NCI-H1436 treated with DMSO at 0.1 percent for 48 hours (cell line): ENCODE data around the gene YBX1.
"Not testable (repeated sequence)": the region's sequence is repeated elsewhere in the genome, so short reads cannot be mapped to it uniquely, and the experiment has no call there.

Experiments
- DNase-seq: peaks from one replicate; lab custom pipeline; 2025; lab: John Stamatoyannopoulos, UW

YBX1 gene

DNA sequence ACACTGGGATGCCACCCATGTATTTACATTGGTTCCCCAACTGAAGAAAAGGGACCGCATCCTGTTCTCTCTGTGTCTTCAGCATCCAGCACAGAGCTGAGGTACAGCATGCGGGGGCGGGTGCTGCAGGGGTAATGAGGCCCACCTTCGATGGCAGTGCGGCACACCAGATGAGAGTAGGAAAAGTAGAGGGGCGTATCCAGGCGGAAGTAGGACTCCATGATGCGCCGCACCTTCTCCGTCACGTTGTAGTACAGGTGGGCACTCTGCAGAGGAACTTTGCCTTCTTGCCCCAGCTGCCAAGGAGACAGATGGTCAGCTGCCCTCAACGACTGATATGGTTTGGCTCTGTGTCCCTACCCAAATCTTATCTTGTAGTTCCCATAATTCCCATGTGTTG is 67.8 kb downstream of the YBX1 start:
- DNase-seq: no peak

GRCh38 chr1:42751511-42752070 is 69.4 kb downstream of the YBX1 start:
- not testable (repeated sequence) for DNase-seq

DNA sequence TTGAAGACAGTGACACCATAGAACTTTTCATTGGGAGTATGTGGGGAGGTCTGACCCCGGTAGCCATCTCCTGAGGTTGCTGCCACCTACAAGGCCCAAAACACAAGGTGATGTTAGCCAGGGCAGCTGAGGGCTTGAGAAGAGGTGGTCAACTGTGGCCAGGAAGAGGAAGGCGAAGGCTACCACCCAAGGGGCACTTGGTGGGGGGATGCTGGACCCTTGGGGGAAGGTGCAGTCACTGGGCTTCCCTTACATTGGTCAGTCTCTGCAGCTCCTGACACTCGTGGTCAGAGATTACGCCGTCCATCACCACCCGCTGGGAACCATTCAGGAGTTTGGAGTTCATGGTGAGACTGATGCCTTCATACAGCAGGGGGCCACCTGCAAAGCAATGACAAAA is 70.1 kb downstream of the YBX1 start:
- no peak for DNase-seq

DNA sequence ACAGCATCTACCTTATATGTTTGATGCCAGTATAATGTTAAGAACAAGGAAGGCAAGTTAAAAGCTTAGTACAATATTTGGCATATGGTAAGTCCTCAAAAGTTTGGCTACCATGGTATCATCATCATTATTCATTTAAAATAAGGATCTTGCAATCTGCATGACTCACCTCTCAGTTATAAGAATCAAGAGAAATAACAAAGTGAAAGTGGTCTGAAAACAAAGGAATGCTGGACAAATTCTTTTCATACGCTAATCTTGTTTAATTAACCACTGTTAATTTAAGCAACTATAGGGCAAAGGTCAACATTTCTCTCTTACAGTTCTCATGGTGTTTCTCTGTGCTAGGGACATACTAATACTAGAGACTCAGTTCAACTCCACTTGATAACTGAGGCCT is 70.9 kb downstream of the YBX1 start:
- no peak for DNase-seq
